PFSK-1 (cell line): Measurements from ENCODE around the gene ERCC6.

Source experiments
- FOXP2 ChIP-seq: optimal IDR thresholded peaks from 2 replicates; pipeline ENCODE3; 2011; ENCODE audit warnings: borderline replicate concordance, control low read depth, inconsistent platforms; ENCODE audit not compliant: insufficient read depth; ENCODE audit errors: extremely low read length, extremely low read depth
- POLR2AphosphoS5 ChIP-seq: IDR thresholded peaks from 2 replicates; pipeline ENCODE4 v1.6.1; 2012; ENCODE audit warnings: low read depth, mild to moderate bottlenecking, control low read depth, low read length, moderate library complexity
- SIN3A ChIP-seq: IDR thresholded peaks from 2 replicates; pipeline ENCODE4 v1.6.1; 2012; ENCODE audit warnings: mild to moderate bottlenecking, low read length, moderate library complexity, borderline replicate concordance; ENCODE audit not compliant: insufficient read depth
- TAF1 ChIP-seq: IDR thresholded peaks from 2 replicates; pipeline ENCODE4 v1.6.1; 2012; ENCODE audit warnings: low read length, control low read depth, borderline replicate concordance; ENCODE audit not compliant: insufficient read depth
- TF ChIP-seq, protein P1 (sequence below), 2 experiments: IDR thresholded peaks; 2 replicates each; pipeline versions ENCODE4 v1.6.1 to v1.8.0; 2011 to 2012; ENCODE audit warnings: low read depth in 2 of 2, low read length in 2 of 2, control low read depth in 1 of 2, inconsistent platforms in 1 of 2, mild to moderate bottlenecking in 1 of 2, moderate library complexity in 1 of 2; ENCODE audit not compliant: insufficient read depth in 1 of 2

The ERCC6 gene

DNA sequence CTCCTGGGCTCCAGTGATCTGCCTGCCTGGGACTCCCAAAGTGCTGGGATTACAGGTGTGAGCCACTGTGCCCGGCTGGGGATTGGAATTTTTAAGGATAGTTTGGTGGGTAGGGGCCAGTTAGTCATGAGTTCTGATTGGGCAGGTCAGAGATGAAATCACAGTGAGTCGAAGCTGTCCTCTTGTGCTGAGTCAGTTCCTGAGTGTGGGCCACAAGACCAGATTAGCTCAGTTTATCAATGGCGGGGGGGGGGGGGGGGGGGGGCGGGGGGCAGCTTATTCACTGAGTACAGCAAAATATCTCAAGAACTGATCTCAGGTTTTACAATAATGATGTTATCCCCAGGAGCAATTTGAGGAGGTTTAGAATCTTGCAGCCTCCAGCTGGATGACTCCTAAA is 11.6 kb upstream of the ERCC6 start:
- TF ChIP-seq POLR2AphosphoS5 (no peak), TAF1 (no peak), FOXP2 (no peak), SIN3A (no peak)
- TF ChIP-seq, protein P1, sequence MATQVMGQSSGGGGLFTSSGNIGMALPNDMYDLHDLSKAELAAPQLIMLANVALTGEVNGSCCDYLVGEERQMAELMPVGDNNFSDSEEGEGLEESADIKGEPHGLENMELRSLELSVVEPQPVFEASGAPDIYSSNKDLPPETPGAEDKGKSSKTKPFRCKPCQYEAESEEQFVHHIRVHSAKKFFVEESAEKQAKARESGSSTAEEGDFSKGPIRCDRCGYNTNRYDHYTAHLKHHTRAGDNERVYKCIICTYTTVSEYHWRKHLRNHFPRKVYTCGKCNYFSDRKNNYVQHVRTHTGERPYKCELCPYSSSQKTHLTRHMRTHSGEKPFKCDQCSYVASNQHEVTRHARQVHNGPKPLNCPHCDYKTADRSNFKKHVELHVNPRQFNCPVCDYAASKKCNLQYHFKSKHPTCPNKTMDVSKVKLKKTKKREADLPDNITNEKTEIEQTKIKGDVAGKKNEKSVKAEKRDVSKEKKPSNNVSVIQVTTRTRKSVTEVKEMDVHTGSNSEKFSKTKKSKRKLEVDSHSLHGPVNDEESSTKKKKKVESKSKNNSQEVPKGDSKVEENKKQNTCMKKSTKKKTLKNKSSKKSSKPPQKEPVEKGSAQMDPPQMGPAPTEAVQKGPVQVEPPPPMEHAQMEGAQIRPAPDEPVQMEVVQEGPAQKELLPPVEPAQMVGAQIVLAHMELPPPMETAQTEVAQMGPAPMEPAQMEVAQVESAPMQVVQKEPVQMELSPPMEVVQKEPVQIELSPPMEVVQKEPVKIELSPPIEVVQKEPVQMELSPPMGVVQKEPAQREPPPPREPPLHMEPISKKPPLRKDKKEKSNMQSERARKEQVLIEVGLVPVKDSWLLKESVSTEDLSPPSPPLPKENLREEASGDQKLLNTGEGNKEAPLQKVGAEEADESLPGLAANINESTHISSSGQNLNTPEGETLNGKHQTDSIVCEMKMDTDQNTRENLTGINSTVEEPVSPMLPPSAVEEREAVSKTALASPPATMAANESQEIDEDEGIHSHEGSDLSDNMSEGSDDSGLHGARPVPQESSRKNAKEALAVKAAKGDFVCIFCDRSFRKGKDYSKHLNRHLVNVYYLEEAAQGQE (IDR thresholded peaks at IDR 0.05; ENCODE audit: insufficient read depth in 1 of 2, low read depth in 2 of 2, low read length in 2 of 2), result no peak

DNA sequence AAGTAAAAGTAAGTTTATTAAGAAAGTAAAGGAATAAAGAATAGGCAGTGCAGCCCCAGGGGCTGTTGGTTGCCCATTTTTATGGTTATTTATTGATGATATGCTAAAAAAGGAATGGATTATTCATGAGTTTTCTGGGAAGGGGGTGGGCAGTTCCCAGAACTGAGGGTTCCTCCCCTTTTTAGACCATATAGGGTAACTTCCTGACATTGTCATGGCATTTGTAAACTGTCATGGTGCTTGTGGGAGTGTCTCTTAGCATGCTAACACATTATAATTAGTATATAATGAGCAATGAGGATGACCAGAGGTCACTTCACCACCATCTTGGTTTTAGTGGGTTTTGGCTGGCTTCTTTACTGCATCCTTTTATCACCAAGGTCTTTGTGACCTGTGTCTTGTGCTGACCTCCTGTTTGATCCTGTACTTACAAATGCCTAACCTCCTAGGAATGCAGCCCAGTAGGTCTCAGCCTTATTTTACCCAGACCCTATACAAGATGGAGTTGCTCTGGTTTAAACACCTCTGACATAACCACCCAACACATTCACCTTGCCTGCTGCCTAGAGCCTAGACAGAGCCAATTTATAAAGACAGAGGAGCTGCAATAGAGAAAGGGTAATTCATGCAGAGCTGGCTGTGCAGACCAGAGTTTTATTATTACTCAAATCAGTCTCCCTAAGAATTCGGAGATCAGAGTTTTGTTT is 10.9 kb upstream of the ERCC6 start:
- TF ChIP-seq, protein P1 (IDR thresholded peaks at IDR 0.05; ENCODE audit: insufficient read depth in 1 of 2, low read depth in 2 of 2, low read length in 2 of 2), result no peak
- no peak for TF ChIP-seq TAF1
- TF ChIP-seq POLR2AphosphoS5, result no peak
- no peak for TF ChIP-seq FOXP2
- TF ChIP-seq SIN3A, result no peak

DNA sequence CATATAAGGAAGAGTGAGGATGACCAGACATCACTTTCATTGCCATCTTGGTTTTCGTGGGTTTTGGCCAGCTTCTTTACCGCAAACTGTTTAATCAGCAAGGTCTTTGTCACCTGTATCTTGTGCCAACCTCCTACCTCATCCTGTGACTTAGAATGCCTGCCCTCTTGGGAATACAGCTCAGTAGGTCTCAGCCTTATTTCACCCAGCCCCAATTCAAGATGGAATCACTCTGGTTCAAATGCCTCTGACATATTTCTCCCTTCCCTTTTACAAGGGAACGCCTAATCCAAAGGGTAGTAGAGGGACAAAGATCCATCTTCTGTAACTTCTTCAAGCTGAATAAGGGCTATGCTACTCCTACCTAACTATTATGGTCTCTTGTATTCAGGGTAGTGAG is 4.7 kb upstream of the ERCC6 start:
- TF ChIP-seq, protein P1 (IDR thresholded peaks at IDR 0.05; ENCODE audit: insufficient read depth in 1 of 2, low read depth in 2 of 2, low read length in 2 of 2), result no peak
- no peak for TF ChIP-seq POLR2AphosphoS5
- TF ChIP-seq TAF1, result no peak
- no peak for TF ChIP-seq FOXP2
- TF ChIP-seq SIN3A, result no peak

DNA sequence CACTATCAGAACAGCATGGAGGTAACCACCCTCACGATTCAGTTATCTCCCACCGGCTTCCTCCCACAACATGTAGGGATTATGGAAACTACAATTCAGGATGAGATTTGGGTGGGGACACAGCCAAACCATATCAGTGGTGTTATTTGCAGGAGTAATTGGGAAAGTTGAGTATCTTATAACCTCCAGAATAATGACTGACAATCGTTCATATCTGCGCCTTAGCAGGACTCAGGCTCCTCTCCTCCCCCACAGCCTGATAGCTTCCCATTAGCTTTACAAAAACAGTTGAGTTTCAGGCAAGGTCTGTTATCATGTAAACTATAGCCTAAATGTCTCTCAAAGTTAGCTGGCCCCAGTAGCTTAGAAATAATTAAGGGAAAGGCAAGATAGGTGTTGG is 3.4 kb upstream of the ERCC6 start:
- TF ChIP-seq SIN3A (no peak), FOXP2 (no peak), TAF1 (no peak)

DNA sequence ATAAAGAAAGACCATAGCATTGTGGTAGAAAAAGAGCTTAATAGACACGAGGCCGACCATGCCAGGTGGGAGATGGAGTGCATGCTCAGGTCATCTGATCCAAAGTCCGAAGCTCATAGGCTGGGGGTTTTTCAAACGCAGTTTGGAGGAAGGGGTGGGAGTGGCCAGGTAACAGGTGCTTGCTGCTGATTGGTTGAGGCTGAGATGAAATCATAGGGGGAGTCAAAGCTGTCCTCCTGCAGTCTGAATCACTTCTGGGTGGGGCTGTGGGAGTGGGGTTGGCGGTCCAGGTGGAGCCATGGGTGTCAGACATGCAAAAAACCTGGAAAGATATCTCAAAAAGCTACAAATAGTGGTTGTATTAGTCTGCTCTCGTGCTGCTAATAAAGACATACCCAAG is 2.8 kb upstream of the ERCC6 start:
- TF ChIP-seq SIN3A (no peak), FOXP2 (no peak), TAF1 (no peak), POLR2AphosphoS5 (no peak)
- TF ChIP-seq, protein P1 (IDR thresholded peaks at IDR 0.05; ENCODE audit: insufficient read depth in 1 of 2, low read depth in 2 of 2, low read length in 2 of 2), result no peak
